GM19239 (cell line): ENCODE results near the gene TMEM154.

Source experiments
- DNase-seq: peaks from one replicate; pipeline ENCODE4 v3.0.0; 2011; ENCODE audit warnings: low spot score; ENCODE audit not compliant: insufficient read length
- FAIRE-seq: peaks from 2 replicates; lab custom pipeline; 2011; peaks lifted over from hg19 to GRCh38; lab: Jason Lieb, UNC

TMEM154 gene

GRCh38 chr4:152575533-152575932 lies 104.3 kb downstream of the TMEM154 start:
- no peak for FAIRE-seq
- no peak for DNase-seq

DNA sequence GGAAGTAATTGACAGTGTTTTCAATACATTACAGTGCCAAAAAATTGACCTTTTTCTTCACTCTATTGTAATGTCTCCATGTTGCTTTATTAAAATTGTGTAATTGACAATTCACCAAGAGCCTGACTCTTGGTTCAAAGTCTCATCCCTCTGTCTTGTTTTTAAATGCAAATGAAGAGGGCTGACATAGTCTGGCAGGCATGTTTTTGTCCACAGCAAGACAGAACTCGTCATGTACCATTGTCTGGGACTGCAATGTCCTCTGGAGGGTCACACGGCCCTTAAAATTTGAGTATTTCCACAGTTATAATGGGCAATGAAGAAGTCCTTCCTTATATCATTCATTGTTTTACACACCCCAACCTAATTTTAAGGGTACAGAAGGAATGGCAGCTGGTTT lies 105.9 kb downstream of the TMEM154 start:
- FAIRE-seq (no peak), DNase-seq (no peak)

- FAIRE-seq (peak; percentile 62), DNase-seq (no peak)
Observed at GRCh38 chr4:152572417-152573086, 107.2 kb downstream of the TMEM154 start.

GRCh38 chr4:152571770-152572169 lies 108.0 kb downstream of the TMEM154 start:
- peak; percentile 14 for FAIRE-seq
- DNase-seq: no peak

GRCh38 chr4:152571296-152571695 lies 108.5 kb downstream of the TMEM154 start:
- no peak for FAIRE-seq
- no peak for DNase-seq
